ENCODE data around the gene SORCS2. TPM values are rescaled to one million over a fixed set of nuclear protein-coding genes. Genes with fewer than 3 reads are reported as not detected.

SORCS2 gene
- total RNA-seq, 4 donors from 2014 or later: 2.0 to 7.4 (median 3.6) TPM

DNA sequence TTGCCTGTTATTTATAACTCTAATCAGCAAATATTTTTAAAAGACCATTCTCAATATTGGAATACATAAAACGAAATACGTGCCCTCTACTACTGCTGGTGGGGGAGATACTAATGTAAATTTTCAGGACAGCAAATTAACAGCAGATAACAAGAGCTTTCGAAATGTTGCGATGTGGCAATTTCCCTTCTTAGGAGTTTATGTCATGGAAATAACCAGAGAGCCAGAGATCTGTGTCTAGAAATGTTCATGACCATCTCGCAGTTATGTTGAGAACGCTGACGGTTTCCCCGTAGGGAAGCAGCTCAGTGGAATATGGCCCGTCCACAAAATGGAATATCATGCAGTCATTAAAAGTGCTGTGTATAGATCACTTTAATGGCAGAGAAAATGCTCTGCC, 480.8 kb downstream of the SORCS2 start:
- no peaks in the 10 kb centered on the region for H3K27me3 ChIP-seq
- TF ChIP-seq, protein P1, sequence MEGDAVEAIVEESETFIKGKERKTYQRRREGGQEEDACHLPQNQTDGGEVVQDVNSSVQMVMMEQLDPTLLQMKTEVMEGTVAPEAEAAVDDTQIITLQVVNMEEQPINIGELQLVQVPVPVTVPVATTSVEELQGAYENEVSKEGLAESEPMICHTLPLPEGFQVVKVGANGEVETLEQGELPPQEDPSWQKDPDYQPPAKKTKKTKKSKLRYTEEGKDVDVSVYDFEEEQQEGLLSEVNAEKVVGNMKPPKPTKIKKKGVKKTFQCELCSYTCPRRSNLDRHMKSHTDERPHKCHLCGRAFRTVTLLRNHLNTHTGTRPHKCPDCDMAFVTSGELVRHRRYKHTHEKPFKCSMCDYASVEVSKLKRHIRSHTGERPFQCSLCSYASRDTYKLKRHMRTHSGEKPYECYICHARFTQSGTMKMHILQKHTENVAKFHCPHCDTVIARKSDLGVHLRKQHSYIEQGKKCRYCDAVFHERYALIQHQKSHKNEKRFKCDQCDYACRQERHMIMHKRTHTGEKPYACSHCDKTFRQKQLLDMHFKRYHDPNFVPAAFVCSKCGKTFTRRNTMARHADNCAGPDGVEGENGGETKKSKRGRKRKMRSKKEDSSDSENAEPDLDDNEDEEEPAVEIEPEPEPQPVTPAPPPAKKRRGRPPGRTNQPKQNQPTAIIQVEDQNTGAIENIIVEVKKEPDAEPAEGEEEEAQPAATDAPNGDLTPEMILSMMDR (IDR thresholded peaks at IDR 0.05): no peak
- no peak for TF ChIP-seq POLR2A (IDR thresholded peaks at IDR 0.05)
- no peak for TF ChIP-seq POLR2AphosphoS5 (IDR thresholded peaks at IDR 0.05)
- no peak for TF ChIP-seq EP300 (IDR thresholded peaks at IDR 0.05)
- H3K27ac ChIP-seq: no peak overlapping the region
- peaks cover 0 to 18% (median 0%) of the 10 kb centered on the region in 3 donors for H3K9me3 ChIP-seq
- no peak overlapping the region for H3K4me3 ChIP-seq
- H3K4me1 ChIP-seq: peaks cover 0 to 9% (median 0%) of the 10 kb centered on the region in 3 donors
- 91 to 93% methylated on average over 9 of the region's 9 CpGs for WGBS, 2 donors (ENCODE audit: low coverage in 1 of 2)
- H3K36me3 ChIP-seq: peaks cover 0 to 10% of the 10 kb centered on the region in 2 donors
- ATAC-seq: no peak

DNA sequence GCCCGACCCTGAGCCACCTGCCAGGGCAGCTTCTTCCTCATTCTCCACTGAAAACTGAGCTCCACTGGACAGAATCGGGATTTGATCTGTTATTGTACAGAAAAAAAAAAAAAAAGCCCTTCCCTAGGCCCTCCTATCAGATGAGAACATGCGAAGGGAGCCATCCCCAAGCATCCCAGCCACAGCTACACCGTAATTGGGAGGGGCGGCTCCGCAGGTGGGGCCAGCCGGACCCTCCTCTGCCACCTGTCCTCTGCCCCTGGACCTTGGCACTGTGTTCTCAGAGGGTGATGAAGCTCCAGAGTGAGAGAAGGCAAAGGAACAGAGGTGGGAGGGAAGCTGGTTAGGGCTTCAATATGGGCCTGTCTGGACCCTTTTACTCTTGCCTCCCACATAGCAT, 482.4 kb downstream of the SORCS2 start:
- Histone ChIP-seq H3K27me3 (no peaks in the 10 kb centered on the region), H3K4me3 (no peak overlapping the region), H3K4me1 (peaks cover 0 to 9% (median 0%) of the 10 kb centered on the region in 3 donors), H3K27ac (no peak overlapping the region), H3K36me3 (no peaks in the 10 kb centered on the region), H3K9me3 (peaks cover 0 to 18% (median 0%) of the 10 kb centered on the region in 3 donors)
- no peak for ATAC-seq
- TF ChIP-seq EP300 (IDR thresholded peaks at IDR 0.05) (no peak), POLR2AphosphoS5 (IDR thresholded peaks at IDR 0.05) (no peak), POLR2A (IDR thresholded peaks at IDR 0.05) (no peak)
- TF ChIP-seq, protein P1 (IDR thresholded peaks at IDR 0.05): no peak
- WGBS, 2 donors (ENCODE audit: low coverage in 1 of 2): 38% methylated on average over 2 of the region's 7 CpGs; no CpG with 5 or more reads in 1 of the 2 donors

DNA sequence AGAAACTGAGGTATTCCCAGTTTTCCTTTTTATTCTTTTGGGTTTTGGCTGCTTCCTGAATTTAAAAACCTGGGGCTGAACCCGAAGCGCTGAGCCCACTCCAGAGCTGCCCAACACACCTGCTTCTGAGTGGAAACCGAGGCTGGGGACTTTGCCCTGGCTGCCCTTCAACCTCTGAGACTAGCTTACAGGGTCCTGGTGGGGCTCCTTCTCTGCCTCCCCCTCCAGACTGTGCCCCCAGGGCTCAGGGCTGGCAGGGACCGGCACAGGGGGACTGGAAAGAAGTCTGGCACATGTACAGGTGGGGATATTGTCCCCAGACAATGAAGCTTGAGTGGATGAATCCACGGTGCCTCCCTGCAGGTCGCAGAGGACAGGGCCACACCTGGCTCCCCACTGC, 482.8 kb downstream of the SORCS2 start:
- TF ChIP-seq POLR2A (IDR thresholded peaks at IDR 0.05) (no peak), POLR2AphosphoS5 (IDR thresholded peaks at IDR 0.05) (no peak), EP300 (IDR thresholded peaks at IDR 0.05) (no peak)
- TF ChIP-seq, protein P1 (IDR thresholded peaks at IDR 0.05): no peak
- Histone ChIP-seq H3K9me3 (peaks cover 0 to 18% (median 0%) of the 10 kb centered on the region in 3 donors), H3K27ac (no peak overlapping the region), H3K4me3 (no peak overlapping the region), H3K4me1 (peaks cover 0 to 9% (median 0%) of the 10 kb centered on the region in 3 donors), H3K36me3 (no peaks in the 10 kb centered on the region), H3K27me3 (no peaks in the 10 kb centered on the region)
- 82% methylated on average over 3 of the region's 6 CpGs; no CpG with 5 or more reads in 1 of the 2 donors for WGBS, 2 donors (ENCODE audit: low coverage in 1 of 2)
- no peak for ATAC-seq

DNA sequence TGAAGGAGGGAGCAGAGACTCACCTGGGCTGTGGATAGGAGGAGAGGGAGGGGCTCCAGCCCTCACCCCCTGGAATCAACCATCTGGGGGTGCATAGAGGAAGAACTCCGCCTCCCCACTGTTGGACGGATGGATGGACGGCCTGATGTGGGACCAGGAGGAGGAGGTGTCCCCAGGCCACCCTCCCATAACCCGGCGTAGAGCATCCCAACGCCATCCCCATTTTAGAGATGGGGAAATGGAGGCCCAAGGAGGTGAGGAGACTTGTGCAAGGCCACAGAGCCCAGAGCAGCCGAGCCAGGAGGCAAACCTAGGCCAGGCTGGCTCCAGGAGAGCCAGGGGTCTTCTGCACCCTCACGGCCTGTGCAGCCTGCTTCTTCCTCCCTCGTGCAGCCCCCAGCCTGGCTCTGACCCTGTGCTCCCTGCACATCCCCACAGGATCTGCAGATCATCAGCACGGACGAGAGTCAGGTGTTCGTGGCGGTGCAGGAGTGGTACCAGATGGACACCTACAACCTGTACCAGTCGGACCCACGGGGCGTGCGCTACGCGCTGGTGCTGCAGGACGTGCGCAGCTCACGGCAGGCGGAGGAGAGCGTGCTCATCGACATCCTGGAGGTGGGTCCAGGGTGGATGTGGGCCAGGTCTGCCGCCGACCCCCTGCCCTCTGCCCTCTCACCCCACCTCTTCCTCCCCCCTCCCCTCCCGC, 483.4 kb downstream of the SORCS2 start:
- 37 to 88% methylated on average over 2 to 16 of the region's 28 CpGs for WGBS, 2 donors (ENCODE audit: low coverage in 1 of 2)
- no peak overlapping the region for H3K4me3 ChIP-seq
- no peak for ATAC-seq

More for the DNA sequence above, 483.4 kb downstream of the SORCS2 start:
- H3K4me1 ChIP-seq: peaks cover 0 to 9% (median 0%) of the 10 kb centered on the region in 3 donors
- H3K27me3 ChIP-seq: no peaks in the 10 kb centered on the region
- no peak overlapping the region for H3K27ac ChIP-seq
- peaks cover 0 to 14% (median 0%) of the 10 kb centered on the region in 3 donors for H3K9me3 ChIP-seq
- TF ChIP-seq, protein P1 (IDR thresholded peaks at IDR 0.05): no peak
- TF ChIP-seq POLR2A (IDR thresholded peaks at IDR 0.05) (no peak), EP300 (IDR thresholded peaks at IDR 0.05) (no peak), POLR2AphosphoS5 (IDR thresholded peaks at IDR 0.05) (no peak)
- no peaks in the 10 kb centered on the region for H3K36me3 ChIP-seq
